ENCODE results near the gene VIL1.

DNA sequence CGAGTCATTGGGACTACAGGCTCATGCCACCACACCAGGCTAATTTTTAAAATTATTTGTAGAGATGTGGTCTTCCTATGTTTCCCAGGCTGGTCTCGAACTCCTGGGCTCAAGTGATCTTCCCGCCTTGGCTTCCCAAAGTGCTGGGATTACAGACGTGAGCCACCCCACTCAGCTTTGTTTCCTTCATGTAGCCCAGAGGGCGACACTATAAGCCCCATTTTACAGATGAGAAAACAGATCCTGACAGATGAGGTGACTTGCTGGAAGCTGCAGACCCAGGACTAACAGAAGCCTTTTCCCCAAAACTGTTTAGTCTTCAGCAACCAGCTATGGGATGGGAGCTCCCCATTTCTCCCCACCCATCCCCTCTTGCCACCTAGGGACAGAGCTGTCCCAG, 26.5 kb upstream of the VIL1 start:
- no peak for TF ChIP-seq ZNF70 (CRISPR knock-in tag; IDR thresholded peaks at IDR 0.05)
- TF ChIP-seq CSDC2 (CRISPR knock-in tag; IDR thresholded peaks at IDR 0.05), result no peak
- TF ChIP-seq ZFP3 (CRISPR knock-in tag; IDR thresholded peaks at IDR 0.05), result no peak
